Activated CD4-positive, alpha-beta T cell treated with anti-CD3 and anti-CD28 coated beads, Interleukin-2, amount 50 U/mL, for 1 hour (primary cell): ENCODE measurements around the gene WDR7.
A peak's percentile ranks its signal among the peaks of the same experiment; 100 is the strongest.
"Not testable (repeated sequence)": the region's sequence is repeated elsewhere in the genome, so short reads cannot be mapped to it uniquely, and the experiment has no call there.

ENCODE experiments used
- DNase-seq: peaks from one replicate; pipeline ENCODE4 v3.0.0-alpha.2; 2020

WDR7 gene

GRCh38 chr18:56650944-56651770 is at the start of gene WDR7:
Gene WDR7, plus strand, starts transcription at chr18:56651359. Its CDS starts 21,157 bp downstream, at chr18:56672516.
- DNase-seq: peak; percentile 93

DNA sequence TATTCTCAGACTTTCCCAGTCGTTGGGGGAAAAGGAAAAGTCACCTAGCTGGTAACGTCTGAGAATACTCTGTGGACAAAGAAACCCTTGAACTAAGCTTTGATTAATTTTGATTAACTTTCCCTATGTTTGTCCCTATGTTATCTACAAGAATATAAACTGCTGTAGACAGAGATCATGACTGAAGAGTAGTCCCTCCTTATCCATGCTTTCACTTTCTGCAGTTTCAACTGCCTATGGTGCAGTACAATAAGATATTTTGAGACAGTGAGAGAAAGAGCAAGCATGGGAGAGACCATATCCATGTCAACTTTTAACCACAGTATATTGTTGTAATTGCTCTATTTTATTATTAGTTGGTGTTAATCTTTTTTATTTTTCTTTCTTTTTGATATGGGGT is 44.5 kb upstream of the WDR7 start:
- DNase-seq: no peak

GRCh38 chr18:56615738-56616520 is 35.2 kb upstream of the WDR7 start:
- no peak for DNase-seq

DNA sequence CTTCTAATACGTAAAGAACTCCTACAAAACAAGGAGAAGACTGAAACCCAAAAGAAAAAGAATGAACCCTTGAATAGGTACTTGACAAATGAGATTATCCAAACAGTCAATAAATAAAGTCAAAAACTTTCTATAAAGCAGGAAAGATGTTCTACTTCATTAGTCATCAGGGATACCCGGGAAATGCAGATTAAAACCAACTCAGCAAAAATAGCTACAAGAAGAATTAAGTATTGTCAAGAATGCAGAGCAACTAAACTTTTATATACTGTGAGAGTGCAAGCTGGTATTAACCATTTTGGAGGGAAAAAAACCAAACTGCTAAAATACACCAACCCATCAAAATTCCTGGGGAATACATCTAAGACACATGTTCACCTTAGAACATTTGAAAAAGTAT is 23.2 kb upstream of the WDR7 start:
- DNase-seq: no peak

DNA sequence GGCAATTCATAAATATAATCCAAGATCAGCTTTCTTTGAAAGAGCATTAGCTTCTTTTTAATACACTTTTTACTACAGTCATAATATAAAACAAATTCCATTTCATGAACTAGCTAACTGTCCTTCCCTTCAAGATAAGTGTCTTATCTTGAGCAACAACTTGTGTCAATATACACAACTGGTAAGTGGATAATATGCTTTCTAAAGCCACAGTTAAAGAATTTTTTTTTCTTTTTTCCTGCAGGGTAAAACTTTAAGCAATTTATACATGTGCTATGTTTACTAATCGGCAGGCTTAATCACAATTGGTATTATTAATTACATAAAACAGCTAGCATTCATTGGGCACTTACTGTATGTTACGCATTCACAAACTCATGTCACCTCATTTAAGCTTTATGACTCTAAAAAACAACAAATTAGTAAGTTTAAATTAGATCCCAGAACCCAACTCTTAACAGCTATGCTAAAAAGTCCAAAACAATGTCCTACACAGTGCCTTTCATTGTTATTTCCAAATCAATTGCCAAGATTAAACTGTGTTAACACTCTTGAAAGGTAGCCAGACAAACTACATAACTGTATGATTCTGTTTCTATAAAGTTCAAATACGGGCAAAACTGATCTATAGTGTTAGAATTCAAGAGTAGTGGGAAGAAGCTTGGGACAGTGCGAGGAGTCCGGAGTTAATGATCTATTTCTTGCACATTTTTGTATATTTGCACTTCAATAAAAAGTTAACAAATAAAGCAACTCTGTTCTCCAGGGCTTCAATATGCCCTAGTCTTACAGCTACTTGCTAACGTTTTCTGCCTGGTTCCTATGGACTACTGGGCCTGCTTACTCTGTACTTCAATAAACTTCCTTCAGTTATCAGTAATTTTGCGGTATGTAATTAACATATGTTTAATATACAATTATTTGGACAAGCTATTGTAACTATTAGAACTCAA is 18.8 kb upstream of the WDR7 start:
- no peak for DNase-seq

GRCh38 chr18:56635007-56635406 is 16.2 kb upstream of the WDR7 start:
- DNase-seq: no peak

GRCh38 chr18:56637176-56637575 is 14.0 kb upstream of the WDR7 start:
- no peak for DNase-seq

DNA sequence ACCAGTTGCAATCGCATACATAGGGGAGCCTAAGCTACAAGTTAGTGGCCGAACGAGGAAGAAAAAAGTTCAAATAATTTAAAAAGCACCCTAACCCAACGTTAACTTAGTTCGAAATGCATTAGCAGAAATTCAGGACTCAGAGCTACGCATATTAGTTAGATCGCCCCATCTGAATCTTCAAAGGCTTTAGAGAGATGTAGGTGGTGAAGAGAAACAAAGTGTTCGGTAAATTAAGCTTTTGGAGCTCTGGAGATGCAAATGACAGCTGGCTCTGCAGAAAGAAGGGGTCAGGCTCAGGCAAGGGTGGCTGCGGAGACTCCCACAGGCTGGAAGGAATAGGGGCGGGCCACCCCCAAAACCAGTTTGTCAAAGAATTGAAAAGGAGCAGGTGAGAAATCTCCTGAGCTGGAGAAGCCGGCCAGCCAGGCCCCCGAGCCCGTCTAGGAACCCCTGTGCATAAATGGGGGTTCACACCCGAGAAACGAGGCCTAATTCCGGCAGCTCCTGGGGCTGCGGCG is 13.4 kb upstream of the WDR7 start:
- DNase-seq: no peak

- peak; percentile 99 for DNase-seq
These were observed 12.7 kb upstream of the WDR7 start, which contains the start of gene TXNL1 for GRCh38 chr18:56638232-56639103. Gene TXNL1, minus strand, starts transcription at chr18:56638592. Its CDS starts 152 bp downstream, at chr18:56638440.

GRCh38 chr18:56639104-56639381 is 12.1 kb upstream of the WDR7 start:
- no peak for DNase-seq

DNA sequence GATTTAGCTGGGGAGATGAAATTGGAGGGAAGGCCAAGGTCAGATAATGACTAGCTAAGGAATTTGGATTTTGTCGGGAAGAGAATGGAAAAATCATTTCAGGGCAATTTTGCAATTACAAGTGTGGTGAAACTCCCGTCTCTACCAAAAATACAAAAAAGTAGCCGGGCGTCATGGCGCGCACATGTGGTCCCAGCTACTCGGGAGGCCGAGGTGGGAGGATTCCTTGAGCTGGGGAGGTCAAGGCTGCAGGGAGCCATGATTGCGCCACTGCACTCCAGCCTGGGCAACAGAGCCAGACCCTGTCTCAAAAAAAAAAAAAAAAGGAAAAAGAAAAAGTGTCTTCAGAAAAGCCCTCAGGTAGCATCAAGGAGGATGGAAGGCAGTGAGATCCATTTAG is 11.6 kb upstream of the WDR7 start:
- no peak for DNase-seq

DNA sequence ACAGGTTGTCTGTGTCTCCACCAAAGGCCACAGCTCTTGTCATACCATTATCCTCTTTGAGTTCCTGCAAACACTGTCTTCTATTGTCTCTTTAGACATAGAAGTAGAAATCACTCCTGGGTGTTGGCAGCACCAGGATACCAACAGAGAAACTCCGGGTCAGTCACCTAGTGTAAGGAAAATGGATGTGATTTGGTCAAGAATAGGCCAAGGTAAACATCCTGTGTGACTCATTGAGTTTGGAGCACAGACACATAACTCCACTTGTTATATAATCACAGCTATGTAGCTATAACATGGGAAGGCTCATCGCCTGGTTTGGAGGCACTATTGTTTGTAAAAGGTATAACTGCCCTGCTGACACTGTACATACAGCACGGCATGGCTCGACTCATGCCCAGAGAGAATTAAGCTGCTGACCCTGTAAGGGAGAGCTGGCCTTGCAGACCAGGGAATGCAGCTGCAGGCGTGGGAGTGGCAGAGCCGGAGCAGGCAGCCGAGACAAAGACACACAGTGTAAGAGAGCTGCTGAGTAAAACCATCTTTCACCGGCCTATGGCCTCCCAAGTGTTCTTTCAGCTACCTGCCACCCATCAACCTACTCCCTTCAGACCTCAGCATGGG is 9.3 kb upstream of the WDR7 start:
- DNase-seq: no peak

GRCh38 chr18:56643381-56643780 is 7.8 kb upstream of the WDR7 start:
- no peak for DNase-seq

- no peak for DNase-seq
These were observed 5.6 kb upstream of the WDR7 start for GRCh38 chr18:56645415-56646016.

GRCh38 chr18:56647071-56647470 is 4.1 kb upstream of the WDR7 start:
- DNase-seq: no peak

- DNase-seq: no peak
These were observed 2.9 kb upstream of the WDR7 start for GRCh38 chr18:56647951-56648893.

- DNase-seq: no peak
These were observed 1.2 kb upstream of the WDR7 start for GRCh38 chr18:56649996-56650395.

GRCh38 chr18:56651771-56652092 is 573 bp downstream of the WDR7 start:
- no peak for DNase-seq

DNA sequence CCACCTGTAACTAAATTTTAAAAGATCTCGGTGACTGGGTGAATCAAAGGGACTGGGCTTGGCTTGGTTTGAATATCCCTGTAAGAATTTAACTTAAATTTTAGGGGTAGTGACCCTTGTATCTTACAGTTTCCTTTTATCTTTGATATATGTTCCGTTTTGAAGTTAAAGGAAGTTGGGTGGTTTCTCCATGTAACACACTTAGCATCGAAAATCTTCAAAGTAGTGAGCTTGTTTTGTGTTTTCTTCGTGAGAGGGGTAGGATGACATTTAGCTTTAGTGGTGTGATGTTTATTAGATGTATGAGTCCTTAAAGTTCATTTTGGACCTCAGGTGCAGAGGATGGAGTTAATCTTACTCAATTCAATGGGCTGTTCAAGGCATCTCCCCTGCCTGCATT is 1.6 kb downstream of the WDR7 start:
- DNase-seq: no peak

DNA sequence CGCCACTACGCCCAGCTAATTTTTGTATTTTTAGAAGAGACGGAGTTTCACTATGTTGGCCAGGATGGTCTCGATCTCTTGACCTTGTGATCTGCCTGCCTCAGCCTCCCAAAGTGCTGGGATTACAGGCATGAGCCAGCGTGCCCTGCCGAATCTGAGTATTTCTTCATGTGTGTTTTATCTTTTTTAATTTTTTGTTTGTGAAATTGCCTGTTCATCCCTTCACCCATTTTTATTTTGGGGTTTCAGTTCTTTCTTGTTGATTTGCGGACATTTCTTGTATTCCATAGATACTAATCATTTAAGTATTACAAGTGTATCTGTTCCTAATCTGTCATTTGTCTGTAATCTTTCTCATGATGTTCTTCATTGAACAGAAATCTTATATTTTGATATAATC is 3.1 kb downstream of the WDR7 start:
- not testable (repeated sequence) for DNase-seq
